K562 (cell line): ENCODE data around the gene ALPP. TPM values are rescaled to one million over a fixed set of nuclear protein-coding genes. Genes with fewer than 3 reads are reported as not detected.

Experiments used
- ATAC-seq: fragments of 200-7000 bp; cut with Tn5 transposase; 3 replicates; pipeline ENCODE4 v1.9.1; 2020; ENCODE audit warnings: moderate library complexity
- BruUV-seq: library from RNA; stranded (reverse); fragments of 400-500 nt; replicated peaks from 2 replicates; lab custom pipeline; 2021; lab: Mats Ljungman, UMichigan
- CTCF ChIA-PET: fragments of 300-600 bp; formaldehyde crosslinking; extraction: SDS; loops from one replicate; lab custom pipeline; 2021; ENCODE audit warnings: low intra/inter-chr PET ratio; lab: Yijun Ruan, JAX
- POLR2A ChIA-PET: fragments of 300-600, 350-650 bp; sonication (Branson Sonifier 250); formaldehyde crosslinking; extraction: SDS; loops from one replicate; lab custom pipeline; 2021; ENCODE audit warnings: antibody characterized with exemption, inconsistent platforms; lab: Yijun Ruan, JAX
- DNase-seq, 4 experiments: peaks; one replicate each; pipeline versions ENCODE4 v3.0.0 to v3.0.0-alpha.2; 2011 to 2018; ENCODE audit warnings: low spot score in 3 of 4, mixed read lengths in 3 of 4; ENCODE audit errors: extremely low read depth in 1 of 4
- FAIRE-seq: peaks from 2 replicates; lab custom pipeline; 2011; peaks lifted over from hg19 to GRCh38; lab: Jason Lieb, UNC
- H2AFZ ChIP-seq: 2 replicates; pipeline ENCODE4 v1.6.0; 2011; ENCODE audit warnings: low read depth, low read length, control low read depth, inconsistent platforms
- H3K27ac ChIP-seq: fragments of 200-600 bp; 3 replicates; pipeline ENCODE4 v1.8.0; 2011; ENCODE audit warnings: low read depth, mild to moderate bottlenecking, control low read depth, inconsistent platforms, low read length, moderate library complexity, mixed read lengths; ENCODE audit errors: extremely low read depth
- H3K27me3 ChIP-seq, 2 experiments: fragments of 300-600 bp in 1 of 2; 2 replicates in 1 of 2; 3 replicates in 1 of 2; pipeline versions ENCODE4 v1.6.0 to v1.8.0; 2011; ENCODE audit warnings: inconsistent platforms in 2 of 2, low read length in 2 of 2, mild to moderate bottlenecking in 1 of 2, mixed read lengths in 1 of 2, moderate library complexity in 1 of 2; ENCODE audit not compliant: control insufficient read depth in 2 of 2, insufficient read depth in 2 of 2
- H3K36me3 ChIP-seq: fragments of 300-600 bp; 3 replicates; pipeline ENCODE4 v1.8.0; 2011; ENCODE audit warnings: mild to moderate bottlenecking, low read length, inconsistent platforms; ENCODE audit not compliant: control insufficient read depth, insufficient read depth
- H3K4me1 ChIP-seq, 2 experiments: fragments of 200-600 bp in 1 of 2; replicated peaks in 1 of 2; 2 replicates in 1 of 2; 3 replicates in 1 of 2; pipeline versions ENCODE4 v1.5.1 to v1.8.0; 2011; ENCODE audit warnings: inconsistent platforms in 2 of 2, low read length in 2 of 2, mild to moderate bottlenecking in 1 of 2, mixed read lengths in 1 of 2, moderate library complexity in 1 of 2; ENCODE audit not compliant: control insufficient read depth in 2 of 2, insufficient read depth in 2 of 2
- H3K4me2 ChIP-seq: 2 replicates; pipeline ENCODE4 v1.6.1; 2011; ENCODE audit warnings: low read length, control low read depth, inconsistent platforms, mixed read lengths; ENCODE audit not compliant: insufficient read depth
- H3K4me3 ChIP-seq: fragments of 200-600 bp; sonication (generic), shearing (Covaris generic); 2 replicates; pipeline ENCODE4 v1.5.1; 2016; ENCODE audit warnings: control low read depth, inconsistent platforms
- H3K79me2 ChIP-seq: fragments of 200-600 bp; 3 replicates; pipeline ENCODE4 v1.8.0; 2011; ENCODE audit warnings: low read length, inconsistent platforms; ENCODE audit not compliant: control insufficient read depth, insufficient read depth
- H3K9ac ChIP-seq, 2 experiments: 2 replicates each; pipeline versions ENCODE4 v1.6.0 to v1.6.1; 2011; ENCODE audit warnings: low read depth in 2 of 2, low read length in 2 of 2, control low read depth in 1 of 2, inconsistent platforms in 1 of 2, mild to moderate bottlenecking in 1 of 2, mixed read lengths in 1 of 2; ENCODE audit not compliant: insufficient read depth in 1 of 2
- H3K9me1 ChIP-seq: one replicate; pipeline ENCODE4 v1.6.0; 2011; ENCODE audit warnings: inconsistent platforms, mild to moderate bottlenecking, low read length, moderate library complexity; ENCODE audit not compliant: control insufficient read depth, insufficient read depth
- H3K9me3 ChIP-seq: replicated peaks from 2 replicates; pipeline ENCODE4 v1.5.1; 2011; ENCODE audit warnings: low read depth, low read length, inconsistent platforms; ENCODE audit not compliant: control insufficient read depth, insufficient read depth
- H4K20me1 ChIP-seq: replicated peaks from 2 replicates; pipeline ENCODE4 v1.6.1; 2011; ENCODE audit warnings: low read length, inconsistent platforms, mixed read lengths; ENCODE audit not compliant: control insufficient read depth, insufficient read depth
- HOXB6 ChIP-seq: fragments of 250-450 bp; sonication (Bioruptor Pico); IDR thresholded peaks from 2 replicates; pipeline ENCODE4 v1.5.1; 2022; ENCODE audit warnings: mild to moderate bottlenecking, borderline replicate concordance
- MXI1 ChIP-seq: IDR thresholded peaks from 2 replicates; pipeline ENCODE4 v1.6.1; 2011; ENCODE audit warnings: low read depth, mild to moderate bottlenecking, improper control_type of control experiment, low read length
- TFE3 ChIP-seq: fragments of 450-650 bp; formaldehyde crosslinking; IDR thresholded peaks from 2 replicates; pipeline ENCODE4 v1.4.0; 2020; ENCODE audit warnings: mild to moderate bottlenecking, mixed read lengths
- ZNF316 ChIP-seq: fragments of 450-650 bp; IDR thresholded peaks from 2 replicates; pipeline ENCODE4 v1.6.1; 2016
- WGBS: fragments of 100-300 bp; shearing (Covaris generic); methylation state at CpG from one replicate; pipeline ENCODE4 v1.1.6; 2016; ENCODE audit warnings: low coverage, mixed read lengths; ENCODE audit not compliant: insufficient coverage; ENCODE audit errors: missing lambda C conversion rate; 5-methylcytosine and 5-hydroxymethylcytosine counted together
- in situ Hi-C: fragments of 300-500 bp; cut with MboI; formaldehyde crosslinking; loops from 4 replicates; pipeline ENCODE4 v1.15.0; 2018; ENCODE audit warnings: inconsistent platforms, mixed read lengths
- intact Hi-C: fragments of 100-400 bp; cut with micrococcal nuclease; formaldehyde crosslinking; loops from 2 replicates; pipeline ENCODE4 v1.14.2; 2022
- polyA plus RNA-seq, 8 experiments: library from polyadenylated mRNA; depleted of rRNA in 4 of 8; stranded (reverse) in 5 of 8; unstranded in 3 of 8; fragments of >200 nt; fragmentation: Nextera tagmentation in 2 of 8; fragmentation: Illumina TruSeq in 1 of 8; extraction: Ambion mirVana in 2 of 8; extraction: Trizol in 1 of 8; gene quantifications; 2 replicates each; pipeline versions ENCODE4 v1.2.1 to v1.2.3, GENCODE V29; 2011 to 2014; ENCODE audit warnings: inconsistent platforms in 1 of 8, missing spikeins in 1 of 8
- total RNA-seq, 7 experiments: library from RNA; depleted of rRNA in 6 of 7; stranded (reverse); fragments of >200 nt in 6 of 7; fragmentation: Illumina TruSeq in 2 of 7; extraction: Trizol in 2 of 7; gene quantifications; 2 replicates each; pipeline versions ENCODE4 v1.2.1 to v1.2.3, GENCODE V29; 2011 to 2021; ENCODE audit warnings: low replicate concordance in 1 of 7

ALPP gene
- total and polyA plus RNA-seq, 9 of the 15 experiments (the other 6 are each of a cell fraction or from before 2014, with no cell fraction given): 0.03 TPM; not detected in 8

GRCh38 chr2:232345251-232345650 is 33.3 kb upstream of the ALPP start:
- Histone ChIP-seq H4K20me1 (0 out of 2 replicates have a peak, but pooled peaks cover 3% of the 10 kb centered on the region), H3K9me3 (no peaks in the 10 kb centered on the region), H3K36me3 (no peaks in the 10 kb centered on the region), H3K9ac (no peak overlapping the region), H3K4me3 (no peak overlapping the region), H2AFZ (no peak overlapping the region), H3K9me1 (no peaks in the 10 kb centered on the region), H3K4me1 (no peaks in the 10 kb centered on the region), H3K27me3 (peaks cover 5 to 28% of the 10 kb centered on the region in 2 experiments; a peak in 4 of 5 replicates), H3K79me2 (no peaks in the 10 kb centered on the region), H3K27ac (no peak overlapping the region), H3K4me2 (no peak overlapping the region)
- TF ChIP-seq TFE3 (no peak), MXI1 (no peak)
- DNase-seq (no peak), ATAC-seq (no peak), FAIRE-seq (no peak)
- intact Hi-C loops: no loop called here
- POLR2A ChIA-PET: no interaction called here
- in situ Hi-C loops: no loop called here
- 2% methylated on average over 6 of the region's 8 CpGs for WGBS
- CTCF ChIA-PET: no interaction called here
- BruUV-seq: no TSS peak

GRCh38 chr2:232347369-232347768 is 31.2 kb upstream of the ALPP start:
- Histone ChIP-seq H3K4me2 (no peak overlapping the region), H3K36me3 (no peaks in the 10 kb centered on the region), H3K9me3 (no peaks in the 10 kb centered on the region), H3K27ac (no peak overlapping the region), H3K4me1 (no peaks in the 10 kb centered on the region; a peak in 1 of 5 replicates), H3K4me3 (no peak overlapping the region), H3K27me3 (peaks cover 5 to 49% of the 10 kb centered on the region in 2 experiments; a peak in 4 of 5 replicates), H3K9me1 (no peaks in the 10 kb centered on the region), H3K79me2 (no peaks in the 10 kb centered on the region), H4K20me1 (0 out of 2 replicates have a peak, but pooled peaks cover 3% of the 10 kb centered on the region), H3K9ac (no peak overlapping the region), H2AFZ (no peak overlapping the region)
- 0% methylated on average over 6 of the region's 6 CpGs for WGBS
- intact Hi-C loops: no loop called here
- no TSS peak for BruUV-seq
- ChIA-PET POLR2A (no interaction called here), CTCF (no interaction called here)
- TF ChIP-seq ZNF316 (0 out of 2 replicates have a peak, but pooled peaks have one; percentile 21), HOXB6 (CRISPR knock-in tag) (no peak)
- in situ Hi-C loops: no loop called here
- ATAC-seq (no peak), FAIRE-seq (no peak), DNase-seq (no peak)
